HepG2 (cell line): ENCODE measurements around the gene P4HTM. TPM values are rescaled to one million over a fixed set of nuclear protein-coding genes. Genes with fewer than 3 reads are reported as not detected.

Experiments
- CEBPB ChIP-seq: IDR thresholded peaks from 2 replicates; pipeline ENCODE4 v1.6.1; 2011; ENCODE audit warnings: low read depth, low read length, improper control_type of control experiment, borderline replicate concordance
- FOXK1 ChIP-seq: sonication (generic); formaldehyde crosslinking; IDR thresholded peaks from 2 replicates; pipeline ENCODE4 v1.4.0; 2020; ENCODE audit warnings: low read depth, missing genetic modification reagents, borderline replicate concordance
- HMGA1 ChIP-seq: sonication (generic); formaldehyde crosslinking; conservative IDR thresholded peaks from 2 replicates; pipeline ENCODE4 v1.4.0; 2020; ENCODE audit warnings: missing genetic modification reagents
- IRF1 ChIP-seq: sonication (generic); formaldehyde crosslinking; IDR thresholded peaks from 2 replicates; pipeline ENCODE4 v1.4.0; 2020; ENCODE audit warnings: low read depth, mild to moderate bottlenecking, missing genetic modification reagents
- MIER3 ChIP-seq: IDR thresholded peaks from 2 replicates; pipeline ENCODE4 v1.6.1; 2016; ENCODE audit warnings: missing compliant biosample characterization, borderline replicate concordance
- MYPOP ChIP-seq: sonication (generic); formaldehyde crosslinking; IDR thresholded peaks from 2 replicates; pipeline ENCODE4 v1.8.1; 2023; ENCODE audit warnings: mild to moderate bottlenecking, moderate library complexity, missing genetic modification reagents
- NFIB ChIP-seq: sonication (generic); formaldehyde crosslinking; IDR thresholded peaks from 2 replicates; pipeline ENCODE4 v1.9.0; 2021; ENCODE audit warnings: missing genetic modification reagents, mild to moderate bottlenecking, borderline replicate concordance
- NFIC ChIP-seq: IDR thresholded peaks from 2 replicates; pipeline ENCODE4 v1.6.1; 2012; ENCODE audit warnings: mild to moderate bottlenecking, low read length, inconsistent platforms
- NPAS2 ChIP-seq: sonication (generic); formaldehyde crosslinking; IDR thresholded peaks from 2 replicates; pipeline ENCODE4 v1.8.0; 2022; ENCODE audit warnings: mild to moderate bottlenecking, missing genetic modification reagents, borderline replicate concordance
- SP140L ChIP-seq: sonication (generic); formaldehyde crosslinking; IDR thresholded peaks from 2 replicates; pipeline ENCODE4 v1.4.0; 2020; ENCODE audit warnings: missing genetic modification reagents, borderline replicate concordance
- STAT6 ChIP-seq: sonication (generic); formaldehyde crosslinking; IDR thresholded peaks from 2 replicates; pipeline ENCODE4 v1.4.0; 2020; ENCODE audit warnings: missing genetic modification reagents, mild to moderate bottlenecking, borderline replicate concordance
- TIGD3 ChIP-seq: sonication (generic); formaldehyde crosslinking; IDR thresholded peaks from 2 replicates; pipeline ENCODE4 v1.5.1; 2020; ENCODE audit warnings: mild to moderate bottlenecking, missing genetic modification reagents, borderline replicate concordance
- ZBTB21 ChIP-seq: sonication (generic); formaldehyde crosslinking; IDR thresholded peaks from 2 replicates; pipeline ENCODE4 v1.4.0; 2020; ENCODE audit warnings: missing genetic modification reagents
- ZNF124 ChIP-seq: sonication (generic); formaldehyde crosslinking; IDR thresholded peaks from 2 replicates; pipeline ENCODE4 v1.4.0; 2020; ENCODE audit warnings: missing genetic modification reagents
- ZNF136 ChIP-seq: sonication (generic); formaldehyde crosslinking; IDR thresholded peaks from 2 replicates; pipeline ENCODE4 v1.8.1; 2022; ENCODE audit warnings: low read depth, mild to moderate bottlenecking, moderate library complexity, missing genetic modification reagents
- ZNF224 ChIP-seq: sonication (generic); formaldehyde crosslinking; IDR thresholded peaks from 2 replicates; pipeline ENCODE4 v1.5.0; 2020; ENCODE audit warnings: mild to moderate bottlenecking, missing genetic modification reagents
- ZNF317 ChIP-seq: sonication (generic); formaldehyde crosslinking; IDR thresholded peaks from 2 replicates; pipeline ENCODE4 v1.5.0; 2020; ENCODE audit warnings: mild to moderate bottlenecking, missing genetic modification reagents
- ZNF343 ChIP-seq: sonication (generic); formaldehyde crosslinking; IDR thresholded peaks from 2 replicates; pipeline ENCODE4 v1.4.0; 2020; ENCODE audit warnings: mild to moderate bottlenecking, missing genetic modification reagents
- ZNF556 ChIP-seq: sonication (generic); formaldehyde crosslinking; IDR thresholded peaks from 2 replicates; pipeline ENCODE4 v1.4.0; 2020; ENCODE audit warnings: mild to moderate bottlenecking, missing genetic modification reagents, borderline replicate concordance
- ZNF615 ChIP-seq: sonication (generic); formaldehyde crosslinking; IDR thresholded peaks from 2 replicates; pipeline ENCODE4 v1.5.0; 2020; ENCODE audit warnings: mild to moderate bottlenecking, missing genetic modification reagents, borderline replicate concordance
- ZNF746 ChIP-seq: sonication (generic); formaldehyde crosslinking; IDR thresholded peaks from 2 replicates; pipeline ENCODE4 v1.8.0; 2022; ENCODE audit warnings: mild to moderate bottlenecking, missing genetic modification reagents
- ZNF75D ChIP-seq: sonication (generic); formaldehyde crosslinking; IDR thresholded peaks from 2 replicates; pipeline ENCODE4 v1.8.1; 2023; ENCODE audit warnings: missing genetic modification reagents, mild to moderate bottlenecking, borderline replicate concordance
- ZNF784 ChIP-seq: sonication (generic); formaldehyde crosslinking; IDR thresholded peaks from 2 replicates; pipeline ENCODE4 v1.5.1; 2020; ENCODE audit warnings: missing genetic modification reagents, mild to moderate bottlenecking, borderline replicate concordance
- polyA plus RNA-seq, 8 experiments: library from polyadenylated mRNA; depleted of rRNA in 3 of 8; stranded (reverse) in 7 of 8; unstranded in 1 of 8; fragments of >200 nt; fragmentation: Illumina TruSeq in 4 of 8; extraction: Trizol in 4 of 8; gene quantifications; 2 replicates each; pipeline versions ENCODE4 v1.2.1 to v1.2.3, GENCODE V29; 2011 to 2016; ENCODE audit warnings: low read depth in 4 of 8, missing spikeins in 1 of 8, mixed read lengths in 1 of 8; ENCODE audit not compliant: insufficient read depth in 1 of 8
- total RNA-seq, 5 experiments: library from RNA; depleted of rRNA; stranded (reverse); fragments of >200 nt; fragmentation: Illumina TruSeq; extraction: Trizol; gene quantifications; 2 replicates each; pipeline ENCODE4 v1.2.3, GENCODE V29; 2016; ENCODE audit warnings: low read depth in 1 of 5

P4HTM gene
- total and polyA plus RNA-seq, 2 of the 13 experiments (the other 11 are each of a cell fraction or from before 2014, with no cell fraction given): 0.01 TPM; not detected in 1

GRCh38 chr3:49004352-49005302 lies 14.6 kb downstream of the P4HTM start (continued):
- TF ChIP-seq NFIB (CRISPR knock-in tag) (no peak), ZNF224 (CRISPR knock-in tag) (no peak), NPAS2 (no peak), FOXK1 (CRISPR knock-in tag) (peak; percentile 14; the same call in 1 of the 2 replicates), STAT6 (CRISPR knock-in tag) (no peak), ZNF556 (no peak), IRF1 (CRISPR knock-in tag) (no peak), ZNF784 (CRISPR knock-in tag) (no peak), MYPOP (CRISPR knock-in tag) (no peak), ZNF343 (CRISPR knock-in tag) (no peak), ZBTB21 (CRISPR knock-in tag) (no peak), HMGA1 (CRISPR knock-in tag) (no peak), ZNF136 (CRISPR knock-in tag) (no peak), TIGD3 (CRISPR knock-in tag) (no peak), ZNF124 (CRISPR knock-in tag) (no peak), ZNF317 (no peak), ZNF615 (CRISPR knock-in tag) (no peak), CEBPB (no peak), ZNF75D (CRISPR knock-in tag) (no peak), SP140L (CRISPR knock-in tag) (no peak), NFIC (no peak), ZNF746 (CRISPR knock-in tag) (no peak), MIER3 (CRISPR knock-in tag) (no peak)
